HL-60/S4 treated with phorbol 12-myristate 13-acetate at 8.2 ng/mL for 4 days and 3 days (cell line): Measurements from ENCODE around the gene HOMEZ.
"Not testable (repeated sequence)": the region's sequence is repeated elsewhere in the genome, so short reads cannot be mapped to it uniquely, and the experiment has no call there.

Experiments used
- in situ Hi-C: fragments of 300-500 bp; cut with MboI; formaldehyde crosslinking; loops from 2 replicates; pipeline ENCODE4 v1.15.0; 2022; ENCODE audit warnings: low sequenced_read_pairs

The HOMEZ gene

DNA sequence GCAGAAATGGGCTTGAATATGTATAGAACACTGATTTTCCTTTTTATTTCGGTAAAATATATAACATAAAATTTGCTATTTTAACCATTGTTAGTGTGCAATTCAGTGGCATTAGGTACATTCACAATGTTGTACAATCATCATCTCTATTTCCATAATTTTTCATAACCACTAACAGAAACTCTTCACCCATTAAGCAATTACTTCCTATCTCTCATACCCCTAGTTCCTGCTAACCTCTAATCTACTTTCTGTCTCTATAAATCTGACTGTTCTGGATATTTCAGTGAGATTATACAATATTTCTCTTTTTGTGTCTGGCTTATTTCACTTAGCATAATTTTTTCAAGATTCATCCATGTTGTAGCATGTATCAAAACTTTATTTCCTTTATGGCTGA is 57.1 kb downstream of the HOMEZ start:
- in situ Hi-C loops = no loop called here

DNA sequence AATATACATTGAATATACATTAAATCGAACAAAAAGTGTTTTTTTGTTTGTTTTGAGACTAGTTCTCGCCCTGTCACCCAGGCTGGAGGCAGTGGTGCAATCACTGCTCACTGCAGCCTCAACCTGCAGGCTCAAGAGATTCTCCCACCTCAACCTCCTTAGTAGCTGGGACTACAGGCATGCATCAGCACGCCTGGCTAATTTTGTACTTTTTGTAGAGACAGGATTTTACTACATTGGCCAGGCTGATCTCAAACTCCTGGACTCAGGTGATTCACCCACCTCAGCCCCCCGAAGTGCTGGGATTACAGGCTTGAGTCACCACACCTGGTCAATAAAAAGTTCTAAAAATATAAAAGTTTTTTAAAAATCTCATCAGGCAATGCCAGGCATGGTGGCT is 58.4 kb downstream of the HOMEZ start:
- in situ Hi-C loops = no loop called here

DNA sequence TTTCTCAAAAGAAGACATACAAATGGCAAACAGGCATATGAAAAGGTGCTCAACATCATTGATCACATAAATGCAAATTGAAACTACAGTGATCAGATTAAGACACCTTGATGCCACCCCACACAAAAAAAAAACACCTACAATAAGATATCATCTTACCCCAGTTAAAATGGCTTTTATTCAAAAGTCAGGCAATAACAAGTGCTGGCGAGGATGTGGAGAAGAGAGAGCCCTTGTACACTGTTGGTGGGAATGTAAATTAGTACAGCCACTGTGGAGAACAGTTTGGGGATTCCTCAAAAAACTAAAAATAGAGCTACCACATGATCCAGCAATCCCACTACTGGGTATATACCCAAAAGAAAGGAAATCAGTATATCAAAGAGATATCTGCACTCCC is 61.0 kb downstream of the HOMEZ start:
- in situ Hi-C loops = not testable (repeated sequence)
